ENCODE results near the gene DCC. TPM values are rescaled to one million over a fixed set of nuclear protein-coding genes. Genes with fewer than 3 reads are reported as not detected.

Gene DCC
- total RNA-seq, 1 experiment from 2014 or later: not detected

GRCh38 chr18:53266850-53267249, 926.9 kb downstream of the DCC start:
- ATAC-seq (no peak), DNase-seq (ENCODE audit: low read depth, low spot score) (no peak)
- Histone ChIP-seq H2AFZ (ENCODE audit: low read depth, low read length, poor library complexity, severe bottlenecking) (no peak overlapping the region), H4K20me1 (ENCODE audit: insufficient read depth) (no peaks in the 10 kb centered on the region), H3K79me2 (ENCODE audit: insufficient read depth, low read length) (no peaks in the 10 kb centered on the region), H3K27ac (ENCODE audit: low read depth, low read length) (no peak overlapping the region), H3K36me3 (ENCODE audit: control insufficient read depth in 1 of 2, insufficient read depth in 2 of 2, low read length in 2 of 2) (no peaks in the 10 kb centered on the region), H3K27me3 (ENCODE audit: insufficient read depth, low read length) (no peaks in the 10 kb centered on the region), H3K4me2 (ENCODE audit: low read length) (no peak overlapping the region), H3K9me2 (ENCODE audit: insufficient read depth) (no peaks in the 10 kb centered on the region), H3K4me3 (replicated peaks in 1 of 2; ENCODE audit: low read depth in 1 of 2, low read length in 2 of 2) (no peak overlapping the region), H3K9me3 (ENCODE audit: control insufficient read depth in 1 of 2, insufficient read depth in 1 of 2, low read depth in 1 of 2, low read length in 2 of 2) (peaks cover 11 to 26% of the 10 kb centered on the region in 2 experiments; a peak in 2 of 4 replicates), H3K4me1 (ENCODE audit: control insufficient read depth in 1 of 2, insufficient read depth in 2 of 2, low read length in 2 of 2) (no peaks in the 10 kb centered on the region), H3K9ac (ENCODE audit: low read length) (no peak overlapping the region)
- ChIA-PET RAD21 (ENCODE audit: low non-redundant PET in 1 of 2, low total read pairs in 2 of 2, uncharacterized antibody in 2 of 2, unreplicated experiment in 2 of 2) (no interaction called here), CTCF (no interaction called here), POLR2A (no interaction called here)
- BruUV-seq (replicated peaks): no TSS peak
- TF ChIP-seq, protein P1, sequence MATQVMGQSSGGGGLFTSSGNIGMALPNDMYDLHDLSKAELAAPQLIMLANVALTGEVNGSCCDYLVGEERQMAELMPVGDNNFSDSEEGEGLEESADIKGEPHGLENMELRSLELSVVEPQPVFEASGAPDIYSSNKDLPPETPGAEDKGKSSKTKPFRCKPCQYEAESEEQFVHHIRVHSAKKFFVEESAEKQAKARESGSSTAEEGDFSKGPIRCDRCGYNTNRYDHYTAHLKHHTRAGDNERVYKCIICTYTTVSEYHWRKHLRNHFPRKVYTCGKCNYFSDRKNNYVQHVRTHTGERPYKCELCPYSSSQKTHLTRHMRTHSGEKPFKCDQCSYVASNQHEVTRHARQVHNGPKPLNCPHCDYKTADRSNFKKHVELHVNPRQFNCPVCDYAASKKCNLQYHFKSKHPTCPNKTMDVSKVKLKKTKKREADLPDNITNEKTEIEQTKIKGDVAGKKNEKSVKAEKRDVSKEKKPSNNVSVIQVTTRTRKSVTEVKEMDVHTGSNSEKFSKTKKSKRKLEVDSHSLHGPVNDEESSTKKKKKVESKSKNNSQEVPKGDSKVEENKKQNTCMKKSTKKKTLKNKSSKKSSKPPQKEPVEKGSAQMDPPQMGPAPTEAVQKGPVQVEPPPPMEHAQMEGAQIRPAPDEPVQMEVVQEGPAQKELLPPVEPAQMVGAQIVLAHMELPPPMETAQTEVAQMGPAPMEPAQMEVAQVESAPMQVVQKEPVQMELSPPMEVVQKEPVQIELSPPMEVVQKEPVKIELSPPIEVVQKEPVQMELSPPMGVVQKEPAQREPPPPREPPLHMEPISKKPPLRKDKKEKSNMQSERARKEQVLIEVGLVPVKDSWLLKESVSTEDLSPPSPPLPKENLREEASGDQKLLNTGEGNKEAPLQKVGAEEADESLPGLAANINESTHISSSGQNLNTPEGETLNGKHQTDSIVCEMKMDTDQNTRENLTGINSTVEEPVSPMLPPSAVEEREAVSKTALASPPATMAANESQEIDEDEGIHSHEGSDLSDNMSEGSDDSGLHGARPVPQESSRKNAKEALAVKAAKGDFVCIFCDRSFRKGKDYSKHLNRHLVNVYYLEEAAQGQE (IDR thresholded peaks at IDR 0.05; ENCODE audit: low read depth): no peak
- TF ChIP-seq ELF1 (IDR thresholded peaks at IDR 0.05; ENCODE audit: borderline replicate concordance, low read depth) (no peak), EZH2phosphoT487 (IDR thresholded peaks at IDR 0.05; ENCODE audit: borderline replicate concordance) (no peak), CBX3 (IDR thresholded peaks at IDR 0.05; ENCODE audit: low read depth) (no peak), RAD21 (IDR thresholded peaks at IDR 0.05; ENCODE audit: low read depth) (no peak), ZFX (IDR thresholded peaks at IDR 0.05) (no peak), FOSL1 (IDR thresholded peaks at IDR 0.05; ENCODE audit: low read depth) (no peak), EGR1 (IDR thresholded peaks at IDR 0.05; ENCODE audit: low read depth) (no peak), ZNF274 (IDR thresholded peaks at IDR 0.05; ENCODE audit: low read depth, low read length) (no peak), CTCF (IDR thresholded peaks at IDR 0.05 in 2 of 3, conservative IDR thresholded peaks at IDR 0.05 in 1 of 3; ENCODE audit: borderline replicate concordance in 1 of 3, insufficient read depth in 1 of 3, low read depth in 2 of 3, low read length in 2 of 3) (no peak), TCF7L2 (IDR thresholded peaks at IDR 0.05; ENCODE audit: borderline replicate concordance, extremely low read depth, insufficient read depth, insufficient read length) (no peak), YY1 (IDR thresholded peaks at IDR 0.05; ENCODE audit: extremely low read depth, insufficient replicate concordance, low read depth, low read length) (no peak), SRF (IDR thresholded peaks at IDR 0.05; ENCODE audit: low read depth) (no peak), CEBPB (IDR thresholded peaks at IDR 0.05; ENCODE audit: low read depth) (no peak), SP1 (IDR thresholded peaks at IDR 0.05; ENCODE audit: low read depth) (no peak), ATF3 (IDR thresholded peaks at IDR 0.05) (no peak), POLR2AphosphoS5 (IDR thresholded peaks at IDR 0.05; ENCODE audit: low read depth, low read length) (no peak), MAX (IDR thresholded peaks at IDR 0.05) (no peak)
- TF ChIP-seq, protein P2, sequence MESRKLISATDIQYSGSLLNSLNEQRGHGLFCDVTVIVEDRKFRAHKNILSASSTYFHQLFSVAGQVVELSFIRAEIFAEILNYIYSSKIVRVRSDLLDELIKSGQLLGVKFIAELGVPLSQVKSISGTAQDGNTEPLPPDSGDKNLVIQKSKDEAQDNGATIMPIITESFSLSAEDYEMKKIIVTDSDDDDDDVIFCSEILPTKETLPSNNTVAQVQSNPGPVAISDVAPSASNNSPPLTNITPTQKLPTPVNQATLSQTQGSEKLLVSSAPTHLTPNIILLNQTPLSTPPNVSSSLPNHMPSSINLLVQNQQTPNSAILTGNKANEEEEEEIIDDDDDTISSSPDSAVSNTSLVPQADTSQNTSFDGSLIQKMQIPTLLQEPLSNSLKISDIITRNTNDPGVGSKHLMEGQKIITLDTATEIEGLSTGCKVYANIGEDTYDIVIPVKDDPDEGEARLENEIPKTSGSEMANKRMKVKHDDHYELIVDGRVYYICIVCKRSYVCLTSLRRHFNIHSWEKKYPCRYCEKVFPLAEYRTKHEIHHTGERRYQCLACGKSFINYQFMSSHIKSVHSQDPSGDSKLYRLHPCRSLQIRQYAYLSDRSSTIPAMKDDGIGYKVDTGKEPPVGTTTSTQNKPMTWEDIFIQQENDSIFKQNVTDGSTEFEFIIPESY (IDR thresholded peaks at IDR 0.05; ENCODE audit: extremely low read depth, insufficient replicate concordance, low read length): no peak
- intact Hi-C loops (cut with micrococcal nuclease): no loop called here

Measured in HCT116 (cell line).